Measurements from ENCODE around the gene CDIP1.

- TF ChIP-seq POLR2AphosphoS5 (IDR thresholded peaks at IDR 0.05) = no peak
- no peak for TF ChIP-seq CTCF (IDR thresholded peaks at IDR 0.05)
- no peak for TF ChIP-seq POLR2A (IDR thresholded peaks at IDR 0.05)
These were observed 32.2 kb upstream of the CDIP1 start for GRCh38 chr16:4570688-4571321.
